Brain microvascular endothelial cell (primary cell): Measurements from ENCODE around the gene SH3BP2.

Experiments
- DNase-seq: peaks from one replicate; pipeline ENCODE4 v3.0.0-alpha.2; 2020
- H3K27ac ChIP-seq: fragments of 250-450 bp; sonication (Bioruptor Pico); 2 replicates; pipeline ENCODE4 v1.5.1; 2020; ENCODE audit warnings: mild to moderate bottlenecking, moderate library complexity
- H3K27me3 ChIP-seq: fragments of 250-450 bp; sonication (Bioruptor Pico); replicated peaks from 2 replicates; pipeline ENCODE4 v1.5.1; 2020; ENCODE audit warnings: mild to moderate bottlenecking
- H3K36me3 ChIP-seq: fragments of 250-450 bp; sonication (Bioruptor Pico); replicated peaks from 2 replicates; pipeline ENCODE4 v1.5.1; 2020; ENCODE audit warnings: mild to moderate bottlenecking
- H3K4me3 ChIP-seq: 2 replicates; pipeline ENCODE4 v1.5.1; 2011; ENCODE audit warnings: low read depth, mild to moderate bottlenecking, control low read depth, low read length, moderate library complexity
- CTCF ChIP-seq: IDR thresholded peaks from 2 replicates; pipeline ENCODE4 v1.5.1; 2011; ENCODE audit warnings: low read depth, mild to moderate bottlenecking, moderate library complexity, low read length, control low read depth, inconsistent platforms; ENCODE audit errors: missing control alignments
- in situ Hi-C: cut with HindIII; loops from 2 replicates; pipeline ENCODE4 v1.10.0; 2017; ENCODE audit warnings: low sequenced_read_pairs, low pct_ligation_motif_present

Gene SH3BP2

GRCh38 chr4:2846172-2846571 is 53.3 kb downstream of the SH3BP2 start:
- TF ChIP-seq CTCF, result no peak
- DNase-seq, result no peak
- Histone ChIP-seq H3K27me3 (no peaks in the 10 kb centered on the region), H3K27ac (no peak overlapping the region), H3K4me3 (no peak overlapping the region), H3K36me3 (no peaks in the 10 kb centered on the region)
- in situ Hi-C loops, result no loop called here

GRCh38 chr4:2847302-2847871 is 54.5 kb downstream of the SH3BP2 start:
- H3K4me3 ChIP-seq, result no peak overlapping the region
- no peak for TF ChIP-seq CTCF
- no peaks in the 10 kb centered on the region for H3K27me3 ChIP-seq
- H3K36me3 ChIP-seq, result no peaks in the 10 kb centered on the region
- DNase-seq, result no peak
- no peak overlapping the region for H3K27ac ChIP-seq
- in situ Hi-C loops, result no loop called here

GRCh38 chr4:2848449-2848848 is 55.6 kb downstream of the SH3BP2 start:
- in situ Hi-C loops, result no loop called here

GRCh38 chr4:2849267-2850152 is 56.6 kb downstream of the SH3BP2 start:
- H3K36me3 ChIP-seq, result peaks cover 5% of the 10 kb centered on the region
- no peak overlapping the region for H3K4me3 ChIP-seq
- no peaks in the 10 kb centered on the region for H3K27me3 ChIP-seq
- no peak for TF ChIP-seq CTCF
- in situ Hi-C loops, result no loop called here
- H3K27ac ChIP-seq, result no peak overlapping the region
- DNase-seq, result no peak

More at GRCh38 chr4:2848449-2848848, 55.6 kb downstream of the SH3BP2 start:
- Histone ChIP-seq H3K27ac (no peak overlapping the region), H3K27me3 (no peaks in the 10 kb centered on the region), H3K4me3 (no peak overlapping the region), H3K36me3 (no peaks in the 10 kb centered on the region)
- no peak for DNase-seq
- no peak for TF ChIP-seq CTCF

- no peak overlapping the region for H3K27ac ChIP-seq
- H3K27me3 ChIP-seq, result no peaks in the 10 kb centered on the region
- no peak overlapping the region for H3K4me3 ChIP-seq
- TF ChIP-seq CTCF, result no peak
- H3K36me3 ChIP-seq, result peaks cover 9% of the 10 kb centered on the region
- in situ Hi-C loops, result no loop called here
- DNase-seq, result no peak
Observed at GRCh38 chr4:2850966-2851798, 58.3 kb downstream of the SH3BP2 start.
